A673 (cell line): ENCODE data around the gene ANK2. TPM values are rescaled to one million over a fixed set of nuclear protein-coding genes. Genes with fewer than 3 reads are reported as not detected.

Experiments used
- BruUV-seq: library from RNA; stranded (reverse); fragments of 400-500 nt; replicated peaks from 2 replicates; lab custom pipeline; 2021; lab: Mats Ljungman, UMichigan
- CTCF ChIA-PET: fragments of 300-600 bp; sonication (Branson Sonifier 250); formaldehyde crosslinking; loops from one replicate; lab custom pipeline; 2022; ENCODE audit warnings: antibody characterized with exemption; lab: Charles Lee
- POLR2A ChIA-PET: fragments of 300-600 bp; sonication (Branson Sonifier 250); formaldehyde crosslinking; loops from one replicate; lab custom pipeline; 2022; ENCODE audit warnings: antibody characterized with exemption; ENCODE audit not compliant: low non-redundant PET; lab: Charles Lee
- DNase-seq: peaks from one replicate; pipeline ENCODE4 v3.0.0-alpha.2; 2015; ENCODE audit warnings: low spot score
- H3K27ac ChIP-seq: fragments of 200-600 bp; sonication (generic); 2 replicates; pipeline ENCODE4 v1.5.1; 2016; ENCODE audit warnings: mixed run types, low read depth, mild to moderate bottlenecking, mixed read lengths, antibody characterized with exemption, low read length; ENCODE audit not compliant: poor library complexity, severe bottlenecking
- H3K27me3 ChIP-seq: fragments of 200-600 bp; sonication (generic); replicated peaks from 2 replicates; pipeline ENCODE4 v1.6.1; 2017; ENCODE audit warnings: mixed run types, low read depth, mild to moderate bottlenecking, mixed read lengths, antibody characterized with exemption, low read length; ENCODE audit not compliant: insufficient read depth, poor library complexity
- H3K36me3 ChIP-seq: fragments of 200-600 bp; sonication (generic); 2 replicates; pipeline ENCODE4 v1.6.1; 2016; ENCODE audit warnings: mixed run types, mild to moderate bottlenecking, mixed read lengths, antibody characterized with exemption, low read length; ENCODE audit not compliant: insufficient read depth, poor library complexity, severe bottlenecking
- H3K4me1 ChIP-seq: fragments of 200-600 bp; sonication (generic); 2 replicates; pipeline ENCODE4 v1.6.1; 2017; ENCODE audit warnings: mixed run types, mild to moderate bottlenecking, mixed read lengths, antibody characterized with exemption, low read length; ENCODE audit not compliant: insufficient read depth, poor library complexity, severe bottlenecking
- H3K4me3 ChIP-seq: fragments of 200-600 bp; sonication (generic); 2 replicates; pipeline ENCODE4 v1.5.1; 2016; ENCODE audit warnings: low read depth, mixed run types, mild to moderate bottlenecking, mixed read lengths, low read length; ENCODE audit not compliant: poor library complexity, severe bottlenecking
- H3K9me3 ChIP-seq: fragments of 200-600 bp; sonication (generic); 2 replicates; pipeline ENCODE4 v1.6.1; 2016; ENCODE audit warnings: mixed run types, low read depth, mild to moderate bottlenecking, mixed read lengths, antibody characterized with exemption, low read length; ENCODE audit not compliant: poor library complexity, severe bottlenecking
- EZH2 ChIP-seq: fragments of 200-600 bp; sonication (generic); IDR thresholded peaks from 2 replicates; pipeline ENCODE4 v1.6.1; 2017; ENCODE audit warnings: borderline replicate concordance, low read depth, mild to moderate bottlenecking, mixed read lengths, antibody characterized with exemption, low read length; ENCODE audit not compliant: poor library complexity, severe bottlenecking
- intact Hi-C: fragments of 100-400 bp; cut with micrococcal nuclease; formaldehyde crosslinking; loops from one replicate; pipeline ENCODE4 v1.10.0; 2022; ENCODE audit not compliant: unreplicated experiment
- total RNA-seq: library from RNA; stranded (reverse); gene quantifications from 2 replicates; pipeline ENCODE4 v1.2.3, GENCODE V29; 2021
- TF ChIP-seq, protein P1 (sequence below): fragments of 300-800, 200-600 bp; sonication (generic); conservative IDR thresholded peaks from 2 replicates; pipeline ENCODE4 v1.5.1; 2017; ENCODE audit warnings: low read depth, mild to moderate bottlenecking, antibody characterized with exemption, low read length, moderate library complexity, mixed read lengths

The ANK2 gene
- total RNA-seq, 1 experiment from 2014 or later, result 12.7 TPM

DNA sequence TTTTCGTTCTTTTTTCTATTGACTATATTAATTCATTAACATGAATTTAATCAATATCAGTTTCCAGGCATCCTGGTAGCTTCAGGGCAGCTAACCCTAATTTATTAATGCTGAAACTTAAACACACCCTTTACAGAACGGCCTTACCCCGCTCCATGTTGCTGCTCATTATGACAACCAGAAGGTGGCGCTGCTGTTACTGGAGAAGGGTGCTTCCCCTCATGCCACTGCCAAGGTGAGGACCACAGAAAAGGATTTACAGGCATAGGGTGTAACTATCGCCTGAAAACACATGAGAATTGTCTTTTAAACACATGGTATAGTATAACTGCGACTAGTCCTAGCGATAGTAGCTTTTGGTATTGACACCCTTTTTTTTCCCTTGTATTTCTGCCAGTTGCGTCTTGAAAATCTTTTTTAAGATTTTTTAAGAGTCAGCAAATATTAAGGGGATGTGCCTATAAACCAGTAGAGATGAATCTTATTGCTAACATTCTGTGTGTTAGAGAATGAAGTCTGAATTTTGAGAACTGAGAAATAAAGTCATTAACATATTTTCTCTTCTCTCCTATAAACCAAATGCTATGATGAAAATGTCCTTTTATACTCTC lies 229.0 kb downstream of the ANK2 start:
- CTCF ChIA-PET, result interaction anchor here (0.5 to 0.7 kb wide), 2 partner anchors 24 to 831 kb away, joined by 4 to 5 read pairs; no protein-coding TSS in a partner anchor
- Histone ChIP-seq H3K27me3 (no peaks in the 10 kb centered on the region), H3K9me3 (no peaks in the 10 kb centered on the region), H3K27ac (no peak overlapping the region), H3K36me3 (no peaks in the 10 kb centered on the region), H3K4me1 (no peaks in the 10 kb centered on the region), H3K4me3 (no peak overlapping the region)
- DNase-seq, result peak; percentile 88
- intact Hi-C loops, result loop anchor here (5.0 to 10.0 kb wide), 4 partner anchors 114 to 1416 kb away; no protein-coding TSS in a partner anchor
- TF ChIP-seq, protein P1, sequence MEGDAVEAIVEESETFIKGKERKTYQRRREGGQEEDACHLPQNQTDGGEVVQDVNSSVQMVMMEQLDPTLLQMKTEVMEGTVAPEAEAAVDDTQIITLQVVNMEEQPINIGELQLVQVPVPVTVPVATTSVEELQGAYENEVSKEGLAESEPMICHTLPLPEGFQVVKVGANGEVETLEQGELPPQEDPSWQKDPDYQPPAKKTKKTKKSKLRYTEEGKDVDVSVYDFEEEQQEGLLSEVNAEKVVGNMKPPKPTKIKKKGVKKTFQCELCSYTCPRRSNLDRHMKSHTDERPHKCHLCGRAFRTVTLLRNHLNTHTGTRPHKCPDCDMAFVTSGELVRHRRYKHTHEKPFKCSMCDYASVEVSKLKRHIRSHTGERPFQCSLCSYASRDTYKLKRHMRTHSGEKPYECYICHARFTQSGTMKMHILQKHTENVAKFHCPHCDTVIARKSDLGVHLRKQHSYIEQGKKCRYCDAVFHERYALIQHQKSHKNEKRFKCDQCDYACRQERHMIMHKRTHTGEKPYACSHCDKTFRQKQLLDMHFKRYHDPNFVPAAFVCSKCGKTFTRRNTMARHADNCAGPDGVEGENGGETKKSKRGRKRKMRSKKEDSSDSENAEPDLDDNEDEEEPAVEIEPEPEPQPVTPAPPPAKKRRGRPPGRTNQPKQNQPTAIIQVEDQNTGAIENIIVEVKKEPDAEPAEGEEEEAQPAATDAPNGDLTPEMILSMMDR, result peak; percentile 95
- no peak for TF ChIP-seq EZH2
- no TSS peak for BruUV-seq
- POLR2A ChIA-PET, result no interaction called here

GRCh38 chr4:113285501-113285900 lies 236.0 kb downstream of the ANK2 start:
- no peak overlapping the region for H3K27ac ChIP-seq
- no TSS peak for BruUV-seq
- H3K4me3 ChIP-seq, result no peak overlapping the region
- ChIA-PET POLR2A (no interaction called here), CTCF (no interaction called here)
- H3K4me1 ChIP-seq, result no peaks in the 10 kb centered on the region
- no peaks in the 10 kb centered on the region for H3K27me3 ChIP-seq
- intact Hi-C loops, result no loop called here
- H3K9me3 ChIP-seq, result no peaks in the 10 kb centered on the region
- DNase-seq, result no peak
- TF ChIP-seq, protein P1, result no peak
- TF ChIP-seq EZH2, result no peak
- no peaks in the 10 kb centered on the region for H3K36me3 ChIP-seq

- Histone ChIP-seq H3K4me3 (no peak overlapping the region), H3K4me1 (no peaks in the 10 kb centered on the region), H3K36me3 (no peaks in the 10 kb centered on the region), H3K27ac (no peak overlapping the region), H3K9me3 (no peaks in the 10 kb centered on the region), H3K27me3 (no peaks in the 10 kb centered on the region)
- TF ChIP-seq EZH2, result no peak
- TF ChIP-seq, protein P1, result no peak
- intact Hi-C loops, result no loop called here
- no TSS peak for BruUV-seq
- ChIA-PET POLR2A (no interaction called here), CTCF (no interaction called here)
- no peak for DNase-seq
Observed at GRCh38 chr4:113288257-113288656, 238.8 kb downstream of the ANK2 start.
